HFFc6 (cell line): ENCODE data around the gene CASS4. TPM values are rescaled to one million over a fixed set of nuclear protein-coding genes. Genes with fewer than 3 reads are reported as not detected.

ENCODE experiments used
- DNase-seq: peaks from one replicate; pipeline ENCODE4 v3.0.0-alpha.2; 2018
- H3K27ac Mint-ChIP-seq: 2 replicates; pipeline ENCODE4 v1.8.0; 2020; ENCODE audit warnings: mild to moderate bottlenecking, mixed read lengths
- H3K27me3 Mint-ChIP-seq: 2 replicates; pipeline ENCODE4 v1.8.0; 2021; ENCODE audit warnings: mild to moderate bottlenecking, moderate library complexity, mixed read lengths; ENCODE audit not compliant: insufficient read depth
- H3K36me3 Mint-ChIP-seq: 2 replicates; pipeline ENCODE4 v1.8.0; 2021; ENCODE audit warnings: low read depth, mixed read lengths
- H3K4me1 Mint-ChIP-seq: 2 replicates; pipeline ENCODE4 v1.8.0; 2020; ENCODE audit warnings: low read depth, mixed read lengths
- H3K4me3 Mint-ChIP-seq: 2 replicates; pipeline ENCODE4 v1.8.0; 2020; ENCODE audit warnings: mild to moderate bottlenecking, moderate library complexity, mixed read lengths
- H3K9me3 Mint-ChIP-seq: 2 replicates; pipeline ENCODE4 v1.8.0; 2020; ENCODE audit warnings: mild to moderate bottlenecking, mixed read lengths
- total RNA-seq, 6 experiments: library from RNA; stranded (reverse); fragmentation: NEBNext Ultra II Directional; extraction: Animal tissue kit (Norgen Biotek cat#: 25700); gene quantifications; 2 replicates in 1 of 6; 3 replicates in 5 of 6; pipeline ENCODE4 v1.2.3, GENCODE V29; 2021
- TF ChIP-seq, protein P1 (sequence below): fragments of 200-600 bp; sonication (generic); IDR thresholded peaks from 2 replicates; pipeline ENCODE4 v1.5.0; 2021; ENCODE audit warnings: antibody characterized with exemption, mild to moderate bottlenecking

CASS4 gene
- total RNA-seq, 6 experiments from 2014 or later, result 0.38 to 0.70 (median 0.56) TPM

DNA sequence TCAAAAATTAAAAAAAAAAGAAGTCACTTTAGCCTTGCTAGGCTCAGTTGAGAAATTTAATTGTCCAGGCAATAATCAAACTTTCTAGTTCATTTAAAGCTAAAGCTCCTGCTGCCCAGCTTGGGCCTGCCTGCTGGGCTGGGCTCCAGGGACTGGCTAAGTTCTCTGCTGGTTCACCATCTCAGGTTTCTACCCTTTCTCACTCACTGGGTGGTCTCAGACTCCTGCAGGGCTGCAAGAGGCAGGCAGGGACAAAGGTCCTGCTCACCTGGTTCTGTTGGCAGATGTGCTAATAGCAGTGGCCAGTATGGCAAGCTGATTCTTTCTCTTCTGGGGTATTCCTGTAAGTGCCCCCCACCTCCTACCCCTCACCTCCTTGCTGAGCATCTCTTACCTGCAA, 35.2 kb downstream of the CASS4 start:
- no peak overlapping the region for H3K27ac Mint-ChIP-seq
- no peaks in the 10 kb centered on the region for H3K9me3 Mint-ChIP-seq
- no peaks in the 10 kb centered on the region for H3K36me3 Mint-ChIP-seq
- no peak for DNase-seq
- H3K4me1 Mint-ChIP-seq, result peaks cover 21% of the 10 kb centered on the region
- TF ChIP-seq, protein P1, sequence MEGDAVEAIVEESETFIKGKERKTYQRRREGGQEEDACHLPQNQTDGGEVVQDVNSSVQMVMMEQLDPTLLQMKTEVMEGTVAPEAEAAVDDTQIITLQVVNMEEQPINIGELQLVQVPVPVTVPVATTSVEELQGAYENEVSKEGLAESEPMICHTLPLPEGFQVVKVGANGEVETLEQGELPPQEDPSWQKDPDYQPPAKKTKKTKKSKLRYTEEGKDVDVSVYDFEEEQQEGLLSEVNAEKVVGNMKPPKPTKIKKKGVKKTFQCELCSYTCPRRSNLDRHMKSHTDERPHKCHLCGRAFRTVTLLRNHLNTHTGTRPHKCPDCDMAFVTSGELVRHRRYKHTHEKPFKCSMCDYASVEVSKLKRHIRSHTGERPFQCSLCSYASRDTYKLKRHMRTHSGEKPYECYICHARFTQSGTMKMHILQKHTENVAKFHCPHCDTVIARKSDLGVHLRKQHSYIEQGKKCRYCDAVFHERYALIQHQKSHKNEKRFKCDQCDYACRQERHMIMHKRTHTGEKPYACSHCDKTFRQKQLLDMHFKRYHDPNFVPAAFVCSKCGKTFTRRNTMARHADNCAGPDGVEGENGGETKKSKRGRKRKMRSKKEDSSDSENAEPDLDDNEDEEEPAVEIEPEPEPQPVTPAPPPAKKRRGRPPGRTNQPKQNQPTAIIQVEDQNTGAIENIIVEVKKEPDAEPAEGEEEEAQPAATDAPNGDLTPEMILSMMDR, result no peak
- no peaks in the 10 kb centered on the region for H3K27me3 Mint-ChIP-seq
- H3K4me3 Mint-ChIP-seq, result no peak overlapping the region

DNA sequence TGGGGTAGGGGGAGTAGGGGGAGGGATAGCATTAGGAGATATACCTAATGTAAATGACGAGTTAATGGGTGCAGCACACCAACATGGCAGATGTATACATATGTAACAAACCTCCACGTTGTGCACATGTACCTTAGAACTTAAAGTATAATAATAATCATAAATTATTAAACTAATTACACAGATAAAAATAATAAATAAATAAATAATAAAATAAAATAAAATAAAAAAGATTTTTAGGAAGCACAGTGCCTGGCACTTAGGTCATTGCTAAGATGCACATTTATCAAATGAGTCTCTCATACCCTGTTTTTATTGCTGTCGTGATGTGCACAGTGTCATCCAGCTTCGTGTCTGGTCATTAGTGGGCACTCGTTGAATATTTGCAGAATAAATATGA, 37.4 kb downstream of the CASS4 start:
- H3K9me3 Mint-ChIP-seq, result no peaks in the 10 kb centered on the region
- H3K27ac Mint-ChIP-seq, result no peak overlapping the region
- TF ChIP-seq, protein P1, result no peak
- H3K4me1 Mint-ChIP-seq, result peaks cover under 1% of the 10 kb centered on the region
- H3K4me3 Mint-ChIP-seq, result no peak overlapping the region
- H3K36me3 Mint-ChIP-seq, result no peaks in the 10 kb centered on the region
- no peak for DNase-seq
- H3K27me3 Mint-ChIP-seq, result no peaks in the 10 kb centered on the region

DNA sequence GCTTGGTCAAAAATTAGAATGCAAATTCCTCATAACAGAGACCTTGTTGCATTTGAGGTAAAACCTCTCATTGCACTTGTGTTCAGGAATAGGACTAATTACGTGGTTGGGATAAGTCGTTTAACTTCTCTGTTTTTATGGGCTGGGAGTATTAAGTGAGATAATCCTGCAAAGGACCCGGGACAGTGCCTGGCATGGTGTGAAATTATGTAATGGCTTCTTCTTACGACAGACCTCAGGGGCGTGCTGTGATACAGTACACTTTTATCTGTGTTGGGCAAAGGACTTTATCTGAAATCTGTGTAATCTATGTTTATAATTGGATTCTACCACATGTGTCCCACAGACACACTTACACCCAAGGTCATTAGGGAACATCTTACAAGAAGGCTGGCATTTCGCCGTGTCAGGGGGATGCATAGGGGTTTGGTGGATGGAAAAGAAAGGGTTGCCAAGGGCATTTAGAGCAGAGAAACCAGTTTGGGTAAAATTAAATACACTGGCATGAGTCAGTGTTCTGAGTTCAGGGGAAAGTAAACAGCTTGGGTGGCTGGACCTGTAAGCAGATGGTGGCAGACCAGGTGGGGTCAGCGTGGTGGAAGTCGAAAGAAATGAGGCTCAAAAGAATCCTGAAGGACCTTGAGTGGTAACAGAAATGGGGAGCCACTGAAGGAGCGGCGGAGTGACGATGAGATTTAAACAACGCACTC, 39.2 kb downstream of the CASS4 start:
- TF ChIP-seq, protein P1, result no peak
- no peak for DNase-seq
- Mint-ChIP-seq H3K27ac (no peak overlapping the region), H3K27me3 (no peaks in the 10 kb centered on the region), H3K9me3 (no peaks in the 10 kb centered on the region), H3K4me3 (no peak overlapping the region), H3K4me1 (no peaks in the 10 kb centered on the region), H3K36me3 (no peaks in the 10 kb centered on the region)

DNA sequence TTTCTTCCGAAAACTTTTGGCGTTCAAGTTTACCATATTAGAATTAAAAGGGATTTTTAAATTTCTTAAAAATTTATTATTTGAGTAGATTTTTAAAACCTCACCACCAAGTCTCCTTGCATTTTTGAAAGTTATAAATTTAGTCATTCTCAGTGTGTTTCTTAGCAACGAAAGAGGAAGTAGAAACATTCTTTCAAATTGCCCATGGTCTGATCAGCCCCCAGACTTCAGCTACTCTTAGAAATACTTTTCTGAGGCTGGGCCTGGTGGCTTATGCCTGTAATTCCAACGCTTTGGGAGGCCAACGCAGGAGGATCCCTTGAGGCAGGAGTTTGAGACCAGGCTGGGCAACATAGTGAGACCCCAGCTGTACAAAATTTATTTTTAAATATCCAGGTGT, 41.3 kb downstream of the CASS4 start:
- no peak for DNase-seq
- no peaks in the 10 kb centered on the region for H3K4me1 Mint-ChIP-seq
- no peaks in the 10 kb centered on the region for H3K27me3 Mint-ChIP-seq
- H3K9me3 Mint-ChIP-seq, result no peaks in the 10 kb centered on the region
- no peak overlapping the region for H3K27ac Mint-ChIP-seq
- TF ChIP-seq, protein P1, result no peak
- no peak overlapping the region for H3K4me3 Mint-ChIP-seq
- H3K36me3 Mint-ChIP-seq, result no peaks in the 10 kb centered on the region

DNA sequence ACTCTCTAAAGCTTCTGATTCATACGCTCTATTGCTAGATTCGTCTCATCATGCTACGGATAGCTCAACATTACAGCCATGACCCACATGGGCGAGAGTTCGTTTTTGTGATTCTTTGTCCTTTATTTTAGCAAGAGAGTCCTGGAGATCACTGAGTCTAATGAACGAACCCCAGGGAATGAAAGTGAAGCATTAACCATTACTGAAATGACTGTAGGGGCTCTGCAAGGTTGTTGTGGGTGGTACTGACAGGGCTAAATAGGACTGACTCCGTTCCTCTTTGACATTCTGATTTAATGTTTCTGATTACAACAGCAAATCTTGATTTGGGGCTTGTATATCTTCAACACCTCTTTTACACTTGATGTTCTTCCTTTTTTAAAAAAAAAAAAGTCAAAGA, 42.7 kb downstream of the CASS4 start:
- Mint-ChIP-seq H3K4me3 (no peak overlapping the region), H3K27me3 (no peaks in the 10 kb centered on the region), H3K4me1 (no peaks in the 10 kb centered on the region), H3K27ac (no peak overlapping the region), H3K36me3 (no peaks in the 10 kb centered on the region), H3K9me3 (no peaks in the 10 kb centered on the region)
- no peak for DNase-seq
- TF ChIP-seq, protein P1, result no peak
